Trophoblast cell (in vitro differentiated cells and primary cell): ENCODE results near the gene FAM118B.

ENCODE experiments used
- DNase-seq, 2 donors: peaks; one replicate each; pipeline ENCODE4 v3.0.0-alpha.2; 2016
- H2AFZ ChIP-seq: 2 replicates; pipeline ENCODE4 v1.6.1; 2013; ENCODE audit warnings: low read length, moderate library complexity, mild to moderate bottlenecking; ENCODE audit not compliant: insufficient read depth, poor library complexity
- H2AK5ac ChIP-seq: 2 replicates; pipeline ENCODE4 v1.6.1; 2013; ENCODE audit warnings: mild to moderate bottlenecking, low read length
- H2BK120ac ChIP-seq: 2 replicates; pipeline ENCODE4 v1.6.1; 2013; ENCODE audit warnings: low read length, mild to moderate bottlenecking, moderate library complexity; ENCODE audit not compliant: insufficient read depth, poor library complexity
- H2BK12ac ChIP-seq: 2 replicates; pipeline ENCODE4 v1.6.1; 2013; ENCODE audit warnings: mild to moderate bottlenecking, low read length, moderate library complexity
- H2BK5ac ChIP-seq: 2 replicates; pipeline ENCODE4 v1.6.1; 2013; ENCODE audit warnings: low read length, low read depth, moderate library complexity, mild to moderate bottlenecking; ENCODE audit not compliant: poor library complexity
- H3K14ac ChIP-seq: 2 replicates; pipeline ENCODE4 v1.6.1; 2013; ENCODE audit warnings: mild to moderate bottlenecking, low read length
- H3K18ac ChIP-seq: 2 replicates; pipeline ENCODE4 v1.6.1; 2013; ENCODE audit warnings: mild to moderate bottlenecking, low read length
- H3K23ac ChIP-seq: 2 replicates; pipeline ENCODE4 v1.6.1; 2013; ENCODE audit warnings: low read length
- H3K27ac ChIP-seq: 2 replicates; pipeline ENCODE4 v1.5.1; 2013; ENCODE audit warnings: low read depth, mild to moderate bottlenecking, inconsistent platforms, low read length, moderate library complexity
- H3K27me3 ChIP-seq: 2 replicates; pipeline ENCODE4 v1.6.1; 2013; ENCODE audit warnings: inconsistent platforms, mild to moderate bottlenecking, low read length, moderate library complexity; ENCODE audit not compliant: insufficient read depth
- H3K36me3 ChIP-seq, 2 experiments: 1 replicate in 1 of 2; 2 replicates in 1 of 2; pipeline ENCODE4 v1.6.1; 2013; ENCODE audit warnings: low read length in 2 of 2, mild to moderate bottlenecking in 2 of 2, moderate library complexity in 1 of 2; ENCODE audit not compliant: insufficient read depth in 2 of 2, control insufficient read depth in 1 of 2
- H3K4ac ChIP-seq: 2 replicates; pipeline ENCODE4 v1.6.1; 2013; ENCODE audit warnings: low read depth, mild to moderate bottlenecking, low read length, moderate library complexity
- H3K4me1 ChIP-seq, 2 experiments: 1 replicate in 1 of 2; 2 replicates in 1 of 2; pipeline ENCODE4 v1.6.1; 2013; ENCODE audit warnings: low read length in 2 of 2, mild to moderate bottlenecking in 2 of 2, moderate library complexity in 1 of 2; ENCODE audit not compliant: insufficient read depth in 2 of 2, control insufficient read depth in 1 of 2
- H3K4me2 ChIP-seq: 2 replicates; pipeline ENCODE4 v1.6.1; 2013; ENCODE audit warnings: inconsistent platforms, mild to moderate bottlenecking, low read length, moderate library complexity
- H3K4me3 ChIP-seq: 2 replicates; pipeline ENCODE4 v1.5.1; 2013; ENCODE audit warnings: mild to moderate bottlenecking, low read depth, low read length, inconsistent platforms
- H3K79me1 ChIP-seq: one replicate; pipeline ENCODE4 v1.6.1; 2013; ENCODE audit warnings: low read length
- H3K79me2 ChIP-seq: 2 replicates; pipeline ENCODE4 v1.6.1; 2013; ENCODE audit warnings: low read length, mild to moderate bottlenecking; ENCODE audit not compliant: control insufficient read depth, insufficient read depth, poor library complexity
- H3K9ac ChIP-seq: 2 replicates; pipeline ENCODE4 v1.6.1; 2013; ENCODE audit warnings: mild to moderate bottlenecking, low read length
- H3K9me3 ChIP-seq: 2 replicates; pipeline ENCODE4 v1.6.1; 2013; ENCODE audit warnings: low read depth, mild to moderate bottlenecking, control low read depth, inconsistent platforms, low read length; ENCODE audit not compliant: insufficient read depth
- H4K12ac ChIP-seq: 2 replicates; pipeline ENCODE4 v1.6.1; 2013; ENCODE audit warnings: low read depth, mild to moderate bottlenecking, low read length, moderate library complexity
- H4K8ac ChIP-seq: 2 replicates; pipeline ENCODE4 v1.6.1; 2013; ENCODE audit warnings: low read depth, mild to moderate bottlenecking, low read length, moderate library complexity
- H4K91ac ChIP-seq: one replicate; pipeline ENCODE4 v1.6.1; 2013; ENCODE audit warnings: low read depth, mild to moderate bottlenecking, low read length, moderate library complexity
- WGBS: extraction: QIAGEN DNeasy Blood & Tissue Kit; methylation state at CpG from one replicate; pipeline ENCODE4 v1.1.7; 2013; ENCODE audit warnings: missing lambda C conversion rate; ENCODE audit not compliant: insufficient read length, insufficient coverage; ENCODE audit errors: extremely low coverage; 5-methylcytosine and 5-hydroxymethylcytosine counted together

Gene FAM118B

DNA sequence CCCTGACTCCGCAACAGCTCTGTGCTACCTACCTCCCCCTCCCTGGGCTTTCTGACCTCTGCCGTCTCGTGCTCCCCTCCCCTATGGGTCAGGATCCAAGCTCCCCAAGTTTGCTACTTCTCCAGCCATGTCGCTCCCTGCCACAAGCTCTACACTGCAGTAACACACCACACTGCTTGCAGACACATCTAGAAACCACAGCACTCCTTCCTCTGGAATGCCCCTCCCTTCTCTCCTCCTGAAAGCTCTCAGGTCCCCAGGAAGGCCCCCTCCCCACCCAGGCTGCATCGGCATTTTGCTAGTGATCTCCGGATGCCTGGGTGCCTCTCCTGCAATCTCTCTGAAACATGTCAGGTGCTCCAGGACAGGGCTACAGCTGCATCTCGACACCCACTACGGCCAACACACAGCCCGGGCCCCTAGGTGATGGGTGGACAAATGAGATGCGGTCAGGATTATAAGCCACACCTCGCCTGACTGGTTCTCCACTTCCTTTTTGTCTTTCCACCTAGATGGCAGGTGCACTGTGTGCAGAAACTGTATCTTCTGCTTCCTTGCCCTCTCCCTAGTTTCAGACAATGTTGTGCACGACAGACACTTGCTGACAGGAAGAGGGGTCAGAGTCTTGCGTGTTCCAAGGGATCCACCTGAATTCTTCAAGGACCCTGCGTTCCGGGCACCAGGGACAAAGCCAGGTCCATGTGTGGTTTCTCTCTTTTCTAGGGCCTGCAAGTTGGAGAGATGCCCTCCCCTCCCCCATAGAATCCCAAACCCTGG, 23.1 kb upstream of the FAM118B start:
- Histone ChIP-seq H3K4me1 (peaks cover 21 to 31% of the 10 kb centered on the region in 2 experiments), H3K9ac (no peak overlapping the region), H4K8ac (no peak overlapping the region), H3K79me1 (peaks cover 16% of the 10 kb centered on the region), H3K79me2 (no peaks in the 10 kb centered on the region), H4K91ac (no peak overlapping the region), H3K27ac (no peak overlapping the region), H3K9me3 (no peaks in the 10 kb centered on the region), H3K4ac (no peak overlapping the region), H2BK120ac (no peak overlapping the region), H2BK5ac (no peak overlapping the region), H2AK5ac (no peak overlapping the region), H3K4me3 (no peak overlapping the region), H4K12ac (no peak overlapping the region), H3K4me2 (no peak overlapping the region), H3K23ac (no peak overlapping the region), H2AFZ (no peak overlapping the region), H3K14ac (no peak overlapping the region), H3K27me3 (no peaks in the 10 kb centered on the region), H2BK12ac (no peak overlapping the region), H3K36me3 (peaks cover 7 to 12% of the 10 kb centered on the region in 2 experiments), H3K18ac (no peak overlapping the region)
- no CpG with 5 or more reads among the region's 15 CpGs for WGBS
- no peak for DNase-seq

DNA sequence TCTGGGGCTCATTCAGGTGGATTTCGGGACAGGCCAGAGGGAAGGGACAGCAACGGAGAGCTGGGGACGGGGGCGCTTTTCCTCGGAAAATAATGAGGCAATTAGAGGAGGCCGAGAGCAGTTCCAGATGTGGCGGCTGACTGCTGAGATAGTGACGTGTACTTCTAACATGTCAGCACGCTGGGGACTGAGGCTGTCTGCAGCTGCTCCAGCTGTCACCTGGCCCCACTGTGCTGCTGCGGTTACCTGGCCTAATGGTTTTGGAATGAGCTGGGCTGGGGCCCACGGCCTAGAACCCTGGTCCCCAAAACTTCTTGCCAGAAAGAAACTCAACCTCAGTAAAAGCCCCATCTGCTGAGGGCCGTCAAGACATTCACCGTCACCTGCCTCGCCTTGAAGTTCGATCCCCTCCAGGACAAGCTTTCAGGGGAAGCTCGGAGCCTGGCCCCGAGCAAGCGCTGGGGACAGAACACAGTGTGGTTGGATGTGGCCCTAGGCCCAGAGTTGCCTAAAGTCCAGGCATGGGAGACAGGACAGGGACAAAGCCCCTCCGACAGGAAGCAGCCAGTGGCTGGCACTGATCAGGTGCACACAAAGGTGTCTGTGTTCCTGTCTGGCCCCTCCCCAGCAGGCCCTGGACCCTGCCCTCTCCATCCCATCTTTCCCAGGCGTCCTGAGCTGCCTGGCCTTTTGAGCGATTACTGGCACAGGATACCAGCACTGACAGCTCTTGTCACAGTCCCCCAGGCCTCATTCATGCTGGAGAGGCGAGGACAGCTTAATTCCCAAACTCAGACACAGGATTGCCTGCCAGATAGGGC, 22.3 kb upstream of the FAM118B start:
- H3K27me3 ChIP-seq: no peaks in the 10 kb centered on the region
- H2BK12ac ChIP-seq: no peak overlapping the region
- no peaks in the 10 kb centered on the region for H3K9me3 ChIP-seq
- H4K91ac ChIP-seq: no peak overlapping the region
- no peak overlapping the region for H3K4ac ChIP-seq
- no peaks in the 10 kb centered on the region for H3K79me2 ChIP-seq
- H3K4me1 ChIP-seq: peaks cover 21 to 31% of the 10 kb centered on the region in 2 experiments
- H3K23ac ChIP-seq: no peak overlapping the region
- H3K18ac ChIP-seq: no peak overlapping the region
- H3K79me1 ChIP-seq: peaks cover 16% of the 10 kb centered on the region
- H2BK120ac ChIP-seq: no peak overlapping the region
- no peak overlapping the region for H2BK5ac ChIP-seq
- WGBS: no CpG with 5 or more reads among the region's 22 CpGs
- no peak overlapping the region for H2AFZ ChIP-seq
- no peak overlapping the region for H4K8ac ChIP-seq
- no peak overlapping the region for H2AK5ac ChIP-seq
- no peak overlapping the region for H3K27ac ChIP-seq
- H3K9ac ChIP-seq: no peak overlapping the region
- no peak overlapping the region for H3K4me2 ChIP-seq
- DNase-seq: no peak
- H3K14ac ChIP-seq: no peak overlapping the region
- no peak overlapping the region for H4K12ac ChIP-seq
- no peak overlapping the region for H3K4me3 ChIP-seq
- H3K36me3 ChIP-seq: peaks cover 7 to 12% of the 10 kb centered on the region in 2 experiments

DNA sequence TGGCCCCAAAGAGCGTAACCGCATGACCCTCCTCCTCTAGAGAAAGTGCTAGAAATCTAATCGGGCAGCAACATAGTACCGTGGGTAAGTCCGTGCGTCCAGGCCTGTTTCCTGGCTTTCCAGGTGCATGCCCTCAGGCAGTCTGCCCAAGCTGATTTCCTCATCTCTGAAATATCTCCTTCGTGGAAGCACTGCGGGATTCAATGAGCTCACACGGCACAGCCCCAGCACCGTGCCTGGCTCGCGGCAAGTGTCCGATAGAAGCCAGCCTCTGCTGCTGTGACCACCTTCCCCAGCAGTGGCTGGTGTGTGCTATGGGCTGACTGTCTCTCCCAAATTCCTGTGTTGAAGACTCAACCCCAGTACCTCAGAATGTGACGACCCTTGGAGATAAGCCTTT, 20.8 kb upstream of the FAM118B start:
- no peaks in the 10 kb centered on the region for H3K9me3 ChIP-seq
- no CpG with 5 or more reads among the region's 14 CpGs for WGBS
- peak; percentile 85 to 93 for DNase-seq

DNA sequence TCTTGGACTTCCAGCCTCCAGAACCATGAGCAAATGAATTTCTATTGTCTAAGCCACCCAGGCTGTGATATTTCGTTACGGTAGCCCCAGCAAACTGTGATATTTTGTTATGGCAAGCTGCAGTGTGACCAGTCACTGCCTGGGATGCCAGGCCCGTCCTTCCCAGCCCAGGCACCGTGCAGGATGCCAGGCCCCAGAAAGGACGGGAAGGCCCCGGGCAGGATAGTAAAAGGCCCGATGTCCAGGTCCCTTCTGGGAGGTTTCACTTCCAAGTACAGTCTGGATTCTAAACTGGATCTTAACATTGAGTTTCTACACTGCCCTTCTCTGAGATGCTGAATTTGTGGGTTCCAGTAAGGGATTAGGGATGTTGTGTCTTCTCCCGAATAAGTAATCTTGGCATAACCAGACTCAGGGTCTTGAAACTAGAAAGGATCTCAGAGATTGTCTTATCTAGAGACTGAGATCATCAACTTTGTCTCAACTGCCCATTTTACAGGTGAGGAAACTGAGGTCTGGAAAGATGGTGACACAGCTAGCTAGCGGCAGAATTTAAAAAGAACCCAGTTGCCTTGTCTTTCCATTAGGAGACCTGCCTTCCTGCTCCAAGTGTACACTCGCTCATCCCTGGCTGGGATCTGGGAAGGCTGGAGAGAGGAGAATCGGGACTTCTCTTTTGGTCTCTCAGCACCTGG, 20.1 kb upstream of the FAM118B start:
- Histone ChIP-seq H3K9me3 (no peaks in the 10 kb centered on the region), H3K9ac (no peak overlapping the region), H3K4me2 (no peak overlapping the region), H3K27me3 (no peaks in the 10 kb centered on the region), H3K79me1 (peaks cover 16% of the 10 kb centered on the region), H2AFZ (no peak overlapping the region), H2BK12ac (peak overlapping the region; percentile 39), H2AK5ac (no peak overlapping the region), H2BK5ac (peak overlapping the region; percentile 18), H3K4ac (no peak overlapping the region), H3K4me1 (peaks cover 21 to 28% of the 10 kb centered on the region in 2 experiments), H4K8ac (peak overlapping the region; percentile 34), H4K12ac (no peak overlapping the region), H3K79me2 (no peaks in the 10 kb centered on the region), H3K4me3 (no peak overlapping the region), H3K36me3 (peaks cover 12 to 14% of the 10 kb centered on the region in 2 experiments), H2BK120ac (no peak overlapping the region), H3K27ac (peak overlapping the region; percentile 16), H3K23ac (no peak overlapping the region), H4K91ac (peak overlapping the region; percentile 67), H3K14ac (peak overlapping the region; percentile 23), H3K18ac (peak overlapping the region; percentile 27)
- DNase-seq: no peak
- WGBS: no CpG with 5 or more reads among the region's 11 CpGs

More for the DNA sequence above, 20.8 kb upstream of the FAM118B start:
- Histone ChIP-seq H3K36me3 (peaks cover 10% of the 10 kb centered on the region in 2 experiments), H2BK12ac (peak overlapping the region; percentile 39), H3K4me1 (peaks cover 21 to 28% of the 10 kb centered on the region in 2 experiments), H4K8ac (peak overlapping the region; percentile 34), H3K18ac (peak overlapping the region; percentile 27), H3K27ac (peak overlapping the region; percentile 16), H3K79me1 (peaks cover 16% of the 10 kb centered on the region), H2BK5ac (peak overlapping the region; percentile 18), H3K27me3 (no peaks in the 10 kb centered on the region), H3K4me3 (no peak overlapping the region), H2AFZ (no peak overlapping the region), H3K4ac (no peak overlapping the region), H3K9ac (no peak overlapping the region), H2BK120ac (no peak overlapping the region), H3K79me2 (no peaks in the 10 kb centered on the region), H4K91ac (peak overlapping the region; percentile 67), H4K12ac (no peak overlapping the region), H3K14ac (peak overlapping the region; percentile 14), H3K23ac (no peak overlapping the region), H3K4me2 (no peak overlapping the region), H2AK5ac (no peak overlapping the region)
